Cardiac fibroblast (primary cell): ENCODE data around the gene MSH3.
A peak's percentile ranks its signal among the peaks of the same experiment; 100 is the strongest.
"Not testable (repeated sequence)": the region's sequence is repeated elsewhere in the genome, so short reads cannot be mapped to it uniquely, and the experiment has no call there.

Experiments used
- DNase-seq, 2 donors: peaks; one replicate each; pipeline versions ENCODE4 v3.0.0 to v3.0.0-alpha.2; 2010; ENCODE audit warnings: low read depth in 2 of 2
- H3K4me3 ChIP-seq, 2 donors: replicated peaks in 1 of 2; 1 replicate in 1 of 2; 2 replicates in 1 of 2; pipeline ENCODE4 v1.5.1; 2011; ENCODE audit warnings: low read depth in 2 of 2, low read length in 2 of 2, mild to moderate bottlenecking in 2 of 2, moderate library complexity in 1 of 2
- TF ChIP-seq, protein P1 (sequence below): IDR thresholded peaks from one replicate; pipeline ENCODE4 v1.5.1; 2011; ENCODE audit warnings: low read depth, mild to moderate bottlenecking, low read length, inconsistent platforms

The MSH3 gene

DNA sequence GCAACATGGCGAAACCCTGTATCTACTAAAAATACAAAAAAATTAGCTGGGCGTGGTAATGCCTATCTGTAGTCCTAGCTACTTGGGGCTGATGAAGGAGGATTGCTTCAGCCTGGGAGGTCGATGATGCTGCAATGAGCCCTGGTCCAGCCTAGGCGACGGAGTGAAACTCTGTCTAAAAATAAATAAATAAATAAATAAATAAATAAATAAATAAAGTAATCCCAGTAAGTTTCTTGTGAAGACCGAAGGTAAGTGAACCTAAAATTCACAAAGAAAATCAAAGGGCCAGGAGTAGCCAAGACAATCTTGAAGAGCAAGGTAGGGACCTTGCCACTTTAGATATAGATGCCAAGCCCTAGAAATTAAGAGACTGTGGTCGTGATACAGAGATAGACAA is 68.5 kb downstream of the MSH3 start:
- TF ChIP-seq, protein P1, sequence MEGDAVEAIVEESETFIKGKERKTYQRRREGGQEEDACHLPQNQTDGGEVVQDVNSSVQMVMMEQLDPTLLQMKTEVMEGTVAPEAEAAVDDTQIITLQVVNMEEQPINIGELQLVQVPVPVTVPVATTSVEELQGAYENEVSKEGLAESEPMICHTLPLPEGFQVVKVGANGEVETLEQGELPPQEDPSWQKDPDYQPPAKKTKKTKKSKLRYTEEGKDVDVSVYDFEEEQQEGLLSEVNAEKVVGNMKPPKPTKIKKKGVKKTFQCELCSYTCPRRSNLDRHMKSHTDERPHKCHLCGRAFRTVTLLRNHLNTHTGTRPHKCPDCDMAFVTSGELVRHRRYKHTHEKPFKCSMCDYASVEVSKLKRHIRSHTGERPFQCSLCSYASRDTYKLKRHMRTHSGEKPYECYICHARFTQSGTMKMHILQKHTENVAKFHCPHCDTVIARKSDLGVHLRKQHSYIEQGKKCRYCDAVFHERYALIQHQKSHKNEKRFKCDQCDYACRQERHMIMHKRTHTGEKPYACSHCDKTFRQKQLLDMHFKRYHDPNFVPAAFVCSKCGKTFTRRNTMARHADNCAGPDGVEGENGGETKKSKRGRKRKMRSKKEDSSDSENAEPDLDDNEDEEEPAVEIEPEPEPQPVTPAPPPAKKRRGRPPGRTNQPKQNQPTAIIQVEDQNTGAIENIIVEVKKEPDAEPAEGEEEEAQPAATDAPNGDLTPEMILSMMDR: no peak

DNA sequence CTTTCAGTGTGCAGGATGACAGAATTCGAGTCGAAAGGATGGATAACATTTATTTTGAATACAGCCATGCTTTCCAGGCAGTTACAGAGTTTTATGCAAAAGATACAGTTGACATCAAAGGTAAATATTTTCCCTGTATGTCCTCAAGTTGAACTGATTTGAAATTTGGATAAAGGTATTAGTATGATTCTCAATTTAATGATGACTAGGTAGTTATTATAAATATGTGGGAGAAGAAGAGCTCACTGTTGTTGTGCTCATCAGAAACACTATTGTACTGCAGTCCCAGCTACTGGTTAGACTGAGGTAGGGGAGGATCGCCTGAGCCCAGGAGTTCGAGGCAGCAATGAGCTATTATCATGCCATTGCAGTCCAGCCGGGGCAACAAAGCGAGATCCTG is 71.0 kb downstream of the MSH3 start:
- DNase-seq: no peak
- H3K4me3 ChIP-seq: no peak overlapping the region
- TF ChIP-seq, protein P1: no peak

More for the DNA sequence above, 68.5 kb downstream of the MSH3 start:
- DNase-seq: no peak
- no peak overlapping the region for H3K4me3 ChIP-seq

DNA sequence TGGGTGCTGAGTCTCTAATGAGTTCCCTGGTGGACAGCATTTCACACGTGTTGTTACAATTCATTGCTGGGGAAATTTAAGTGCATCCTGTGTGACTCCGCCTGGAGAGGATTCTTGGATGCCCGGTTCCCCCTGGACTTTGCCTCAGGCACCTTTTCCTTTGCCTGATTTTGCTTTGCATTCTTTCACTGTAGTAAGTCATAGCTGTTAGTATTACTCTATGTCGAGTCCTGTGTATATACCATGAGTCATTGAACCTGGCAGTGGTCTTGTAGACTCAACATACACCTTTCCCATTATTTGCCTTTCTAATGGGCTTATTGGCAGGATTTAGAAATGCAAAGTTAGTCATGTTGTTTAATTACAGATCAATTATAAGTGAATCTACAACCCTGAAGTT is 82.3 kb downstream of the MSH3 start:
- TF ChIP-seq, protein P1: no peak
- no peak overlapping the region for H3K4me3 ChIP-seq
- peak in 1 of 2 donors; percentile 1 for DNase-seq

DNA sequence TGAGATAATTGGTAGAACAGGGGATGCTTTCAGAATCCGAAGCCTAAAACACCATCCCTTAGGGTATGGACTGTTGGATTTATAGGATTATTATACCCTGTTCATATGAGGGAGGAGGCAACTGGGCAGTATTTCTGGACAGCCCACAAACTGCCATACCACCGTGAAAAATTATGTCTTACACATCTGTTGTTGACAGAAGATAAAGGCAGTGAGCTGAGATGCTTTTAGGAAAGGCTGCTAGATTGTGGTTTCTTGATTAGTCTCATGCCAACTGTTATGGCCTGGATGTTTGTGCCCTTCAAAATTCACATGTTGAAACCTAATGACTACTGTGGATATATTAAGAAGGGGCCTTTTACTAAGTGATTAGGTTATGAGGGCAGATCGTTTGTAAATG is 84.0 kb downstream of the MSH3 start:
- TF ChIP-seq, protein P1: no peak
- no peak for DNase-seq

DNA sequence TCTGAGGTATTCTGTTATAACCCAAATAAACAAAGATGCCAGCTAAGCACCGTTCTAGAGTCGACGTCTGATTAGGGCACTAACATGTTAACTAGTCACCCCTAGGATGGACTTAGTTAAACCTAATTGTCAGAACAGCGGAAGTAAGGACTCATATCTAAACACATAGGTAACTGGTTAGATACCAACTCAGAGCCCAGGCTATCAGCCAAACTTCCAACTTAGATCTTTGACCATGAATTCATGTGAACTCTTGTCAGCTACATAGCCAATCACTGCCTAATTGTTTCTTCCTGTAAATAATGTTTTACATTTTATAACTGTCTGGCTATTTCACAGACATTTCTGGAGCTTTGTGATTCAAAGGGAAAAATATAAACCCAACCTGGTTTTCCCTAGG is 84.6 kb downstream of the MSH3 start:
- TF ChIP-seq, protein P1: no peak
- no peak for DNase-seq
- H3K4me3 ChIP-seq: no peak overlapping the region

More for the DNA sequence above, 84.0 kb downstream of the MSH3 start:
- H3K4me3 ChIP-seq: no peak overlapping the region

DNA sequence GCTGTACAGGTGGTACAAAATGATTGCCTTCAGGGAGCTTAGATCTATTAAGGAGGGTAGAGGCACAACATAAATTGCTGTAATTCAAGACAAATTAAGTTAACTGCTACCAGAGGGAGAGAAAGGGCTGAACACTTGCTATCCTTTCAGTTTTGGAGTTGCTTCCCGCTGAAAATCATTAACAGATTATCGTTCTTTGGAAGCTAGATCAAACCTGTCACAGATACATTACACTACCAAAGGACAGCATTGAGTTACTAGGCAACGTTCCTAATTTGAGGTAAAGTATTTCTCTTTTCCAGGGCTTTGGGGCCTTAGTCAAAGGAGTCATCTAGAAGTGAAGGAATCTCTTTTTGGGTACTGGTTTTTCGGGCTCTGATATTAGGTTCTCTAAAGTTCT is 85.0 kb downstream of the MSH3 start:
- H3K4me3 ChIP-seq: no peak overlapping the region
- DNase-seq: no peak
- TF ChIP-seq, protein P1: no peak

DNA sequence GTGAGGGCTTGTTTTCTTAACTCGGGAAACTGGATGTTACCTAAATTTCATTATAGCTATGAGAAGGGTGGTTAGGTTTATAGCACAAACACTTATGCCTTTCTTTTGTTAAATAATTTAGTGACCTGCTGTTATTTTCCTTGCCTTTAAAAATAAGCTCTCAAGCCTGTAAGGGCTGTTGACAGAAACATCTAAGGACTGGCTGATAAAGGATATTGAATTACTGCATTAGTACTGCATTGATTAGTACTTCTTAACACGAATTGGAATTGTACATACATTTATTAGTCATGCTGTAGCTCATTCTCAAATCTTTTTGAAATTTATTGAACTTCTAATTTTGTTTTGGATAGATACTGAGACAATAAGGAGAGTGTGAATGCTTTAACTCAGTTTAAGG is 85.4 kb downstream of the MSH3 start:
- no peak for DNase-seq
- H3K4me3 ChIP-seq: no peak overlapping the region
- TF ChIP-seq, protein P1: no peak

DNA sequence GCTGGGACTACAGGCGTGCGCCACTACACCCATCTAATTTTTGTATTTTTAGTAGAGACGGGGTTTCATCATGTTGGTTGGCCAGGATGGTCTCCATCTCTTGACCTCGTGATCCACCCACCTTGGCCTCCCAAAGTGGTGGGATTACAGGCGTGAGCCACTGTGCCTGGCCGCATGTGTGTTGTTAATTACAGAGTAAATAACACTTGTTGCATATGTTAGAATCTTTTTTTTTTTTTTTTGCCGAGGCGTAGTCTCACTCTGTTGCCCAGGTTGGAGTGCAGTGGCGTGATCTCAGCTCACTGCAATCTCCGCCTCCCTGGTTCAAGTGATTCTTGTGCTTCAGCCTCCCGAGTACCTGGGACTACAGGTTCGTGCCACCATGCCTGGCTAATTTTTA is 86.0 kb downstream of the MSH3 start:
- not testable (repeated sequence) for DNase-seq, H3K4me3 ChIP-seq
